GM12891 (cell line): ENCODE measurements around the gene ANK2.

ENCODE experiments used
- DNase-seq: peaks from one replicate; pipeline ENCODE4 v3.0.0; 2011; ENCODE audit warnings: low spot score; ENCODE audit not compliant: insufficient read length
- FAIRE-seq: peaks from 2 replicates; lab custom pipeline; 2011; peaks lifted over from hg19 to GRCh38; lab: Jason Lieb, UNC
- PAX5 ChIP-seq: IDR thresholded peaks from 2 replicates; pipeline ENCODE4 v1.6.1; 2011; ENCODE audit warnings: low read length, moderate library complexity, mild to moderate bottlenecking; ENCODE audit not compliant: insufficient read depth, severe bottlenecking
- POLR2A ChIP-seq: IDR thresholded peaks from 2 replicates; pipeline ENCODE4 v1.6.1; 2011; ENCODE audit warnings: low read depth, low read length, control low read depth
- POLR2AphosphoS5 ChIP-seq: IDR thresholded peaks from 2 replicates; pipeline ENCODE4 v1.6.1; 2011; ENCODE audit warnings: low read depth, low read length, control low read depth
- POU2F2 ChIP-seq: IDR thresholded peaks from 2 replicates; pipeline ENCODE4 v1.6.1; 2011; ENCODE audit warnings: low read depth, mild to moderate bottlenecking, control low read depth, low read length, moderate library complexity
- SPI1 ChIP-seq: IDR thresholded peaks from 2 replicates; pipeline ENCODE4 v1.6.1; 2011; ENCODE audit warnings: low read depth, low read length, control low read depth
- TAF1 ChIP-seq: IDR thresholded peaks from 2 replicates; pipeline ENCODE4 v1.6.1; 2011; ENCODE audit warnings: low read depth, low read length, control low read depth

Gene ANK2

DNA sequence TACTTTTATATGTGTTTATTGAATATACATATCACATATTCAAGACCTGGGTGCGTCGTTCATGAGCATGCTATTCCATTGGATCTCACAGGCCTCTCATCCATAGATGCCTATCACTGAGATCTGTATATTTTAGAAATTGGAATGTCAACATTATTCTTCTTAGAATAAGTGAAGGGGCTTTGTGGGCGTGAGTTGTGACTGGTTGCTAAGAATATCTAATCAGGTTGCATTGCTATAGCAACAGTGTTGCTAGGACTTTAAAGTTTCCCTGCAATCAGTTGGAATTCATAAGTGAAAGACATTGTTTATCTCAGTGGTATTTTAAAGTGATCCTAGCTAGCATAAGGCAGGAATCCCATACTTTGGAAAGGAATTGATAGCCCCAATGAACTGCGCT, 36.7 kb upstream of the ANK2 start:
- FAIRE-seq (no peak), DNase-seq (no peak)
- TF ChIP-seq POLR2A (no peak), SPI1 (no peak), POLR2AphosphoS5 (no peak)

DNA sequence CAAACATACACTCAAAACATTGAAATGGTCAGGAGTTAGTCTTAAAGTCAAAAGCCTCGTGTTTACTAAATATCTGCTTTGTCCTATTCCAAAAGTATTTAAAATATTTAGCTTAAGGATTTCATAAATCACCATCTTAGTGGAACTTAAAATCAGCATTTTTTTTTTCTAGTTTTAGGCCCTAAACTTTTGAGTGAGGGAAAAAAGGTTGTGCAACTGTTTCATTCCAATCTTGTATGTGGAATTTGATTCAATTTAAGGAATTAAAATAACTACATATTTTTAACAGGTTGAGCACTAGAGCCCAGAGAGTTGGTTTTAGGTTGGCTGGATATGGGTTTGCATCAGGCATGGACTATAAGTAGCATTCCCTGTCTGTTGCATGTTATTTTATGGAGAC, 35.7 kb upstream of the ANK2 start:
- TF ChIP-seq TAF1 (no peak), POU2F2 (no peak), PAX5 (no peak), SPI1 (no peak), POLR2AphosphoS5 (no peak), POLR2A (no peak)
- no peak for DNase-seq
- no peak for FAIRE-seq

DNA sequence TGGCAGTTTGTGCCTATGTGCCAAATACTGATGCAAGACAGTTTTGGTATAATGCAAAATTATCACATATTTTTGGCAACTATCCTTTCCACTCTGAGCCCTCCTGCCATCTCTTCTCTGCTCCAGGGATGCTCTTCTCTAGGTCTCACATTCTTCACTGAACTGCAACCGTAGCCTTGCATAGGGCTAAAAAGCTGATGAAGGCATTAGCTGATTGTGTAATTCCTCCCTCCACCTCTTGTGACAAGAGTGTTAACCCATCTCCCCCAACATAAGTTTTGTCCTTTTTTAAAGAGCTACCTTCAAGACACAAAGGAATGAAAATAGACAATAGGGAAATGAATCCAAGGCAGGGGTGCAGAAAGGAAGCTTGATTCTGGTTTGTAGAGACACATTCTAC, 33.1 kb upstream of the ANK2 start:
- DNase-seq (no peak), FAIRE-seq (no peak)
- TF ChIP-seq SPI1 (no peak), POLR2A (no peak), PAX5 (no peak), TAF1 (no peak), POU2F2 (no peak)

DNA sequence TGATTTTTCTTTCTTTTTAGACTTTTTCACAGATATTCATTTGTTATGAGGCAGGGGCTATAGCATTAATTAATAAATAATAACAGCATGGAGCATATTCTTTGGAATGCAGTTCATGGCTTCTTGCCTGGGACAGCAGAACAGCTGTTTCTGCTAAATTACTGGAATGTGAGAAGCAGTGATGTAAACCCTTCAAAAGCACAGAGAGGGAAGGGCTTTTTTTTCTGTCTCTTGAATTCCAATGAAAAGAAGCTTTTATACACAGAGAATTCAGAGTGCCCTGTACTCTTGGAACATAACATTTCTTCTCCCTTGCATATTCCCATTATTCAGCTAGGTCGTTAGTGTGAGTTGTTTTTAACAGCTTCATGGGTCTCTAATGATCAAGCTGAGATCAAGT, 28.5 kb upstream of the ANK2 start:
- no peak for FAIRE-seq
- TF ChIP-seq POLR2A, result no peak
- no peak for TF ChIP-seq POLR2AphosphoS5
- TF ChIP-seq PAX5, result no peak
- TF ChIP-seq POU2F2, result no peak
- TF ChIP-seq SPI1, result no peak
- TF ChIP-seq TAF1, result no peak
- DNase-seq, result no peak

DNA sequence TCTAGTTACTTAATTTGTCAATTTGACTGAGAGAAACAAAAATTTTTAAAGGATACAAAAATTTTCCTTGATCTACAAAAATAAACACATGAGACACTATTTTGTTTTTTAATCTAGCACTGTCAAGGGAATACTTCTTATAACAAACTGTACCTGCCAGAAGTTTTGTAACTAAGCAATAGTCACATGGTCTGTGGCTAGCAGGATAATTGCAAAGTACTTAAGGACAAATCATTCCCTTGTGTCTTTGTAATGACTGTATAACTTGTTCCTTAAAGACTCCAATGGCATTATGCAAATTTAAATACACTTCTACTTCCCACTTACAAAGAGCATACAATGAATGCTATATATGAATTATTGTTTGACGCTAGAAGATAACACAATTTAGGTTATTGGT, 25.1 kb upstream of the ANK2 start:
- no peak for TF ChIP-seq POLR2A
- no peak for TF ChIP-seq SPI1
- no peak for TF ChIP-seq POLR2AphosphoS5
- TF ChIP-seq PAX5, result no peak
- TF ChIP-seq TAF1, result no peak
- no peak for TF ChIP-seq POU2F2
- DNase-seq (no peak), FAIRE-seq (no peak)

DNA sequence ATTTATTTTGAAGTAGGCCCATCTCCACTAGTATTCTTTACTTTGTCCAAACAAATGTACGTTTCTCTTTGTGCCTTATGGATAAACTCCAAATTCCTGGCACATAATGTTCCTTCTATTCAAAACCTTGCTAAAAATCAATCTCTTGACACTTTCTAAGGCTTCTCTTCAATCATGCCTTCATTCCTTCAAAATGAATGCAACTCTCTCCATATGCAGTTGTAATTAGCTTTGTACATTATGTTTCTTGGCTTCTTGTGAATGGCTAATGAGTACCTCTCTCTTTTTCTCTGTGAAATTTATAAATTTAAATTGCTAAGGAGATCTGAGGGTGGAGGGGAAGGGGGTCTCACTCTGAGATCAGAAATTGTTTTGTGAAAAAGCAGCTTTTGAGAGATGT, 24.0 kb upstream of the ANK2 start:
- FAIRE-seq (no peak), DNase-seq (no peak)
- TF ChIP-seq POLR2A (no peak), PAX5 (no peak), POU2F2 (no peak), POLR2AphosphoS5 (no peak), TAF1 (no peak), SPI1 (no peak)

DNA sequence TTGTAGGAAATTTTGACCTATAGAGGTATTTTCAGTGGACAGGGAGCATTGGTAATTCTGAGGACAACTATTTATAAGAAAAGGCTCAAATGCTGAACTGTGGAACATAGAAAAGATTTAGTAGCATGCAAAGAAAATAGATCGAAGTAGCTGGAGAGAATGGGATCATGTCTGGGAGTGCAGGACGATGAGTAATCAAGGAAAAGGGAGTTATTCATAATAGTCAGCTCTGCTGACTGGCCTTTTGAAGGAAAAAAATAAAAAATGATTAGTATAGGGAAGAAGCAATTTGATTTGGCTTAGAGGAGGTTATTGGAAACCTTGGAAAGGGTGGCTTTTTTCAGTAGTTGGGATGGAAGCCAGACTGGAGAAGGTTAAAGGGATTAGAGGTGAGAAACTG, 22.9 kb upstream of the ANK2 start:
- DNase-seq (no peak), FAIRE-seq (no peak)
- TF ChIP-seq PAX5 (no peak), POLR2AphosphoS5 (no peak), POLR2A (no peak), TAF1 (no peak), SPI1 (no peak), POU2F2 (no peak)

DNA sequence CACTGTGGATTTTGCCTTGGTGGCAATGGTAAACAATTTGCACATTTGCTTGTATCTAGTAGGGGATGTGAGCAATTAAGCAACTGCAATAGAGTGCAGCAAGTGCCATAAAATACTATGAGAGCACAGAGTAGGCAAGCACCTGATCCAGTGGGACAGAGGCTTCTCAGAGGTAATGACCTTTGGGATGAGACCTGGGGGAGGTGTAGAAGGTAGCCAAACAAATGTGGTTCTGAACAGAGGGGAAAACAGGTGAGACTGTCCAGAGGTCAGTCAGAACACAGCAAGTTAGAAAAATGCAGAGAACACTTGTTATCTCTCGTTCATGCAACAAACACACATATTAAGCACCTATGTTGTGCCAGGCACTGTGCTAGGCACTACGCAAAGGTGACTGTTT, 21.4 kb upstream of the ANK2 start:
- TF ChIP-seq POU2F2 (no peak), PAX5 (no peak), TAF1 (no peak), POLR2AphosphoS5 (no peak), SPI1 (no peak), POLR2A (no peak)
- no peak for FAIRE-seq

DNA sequence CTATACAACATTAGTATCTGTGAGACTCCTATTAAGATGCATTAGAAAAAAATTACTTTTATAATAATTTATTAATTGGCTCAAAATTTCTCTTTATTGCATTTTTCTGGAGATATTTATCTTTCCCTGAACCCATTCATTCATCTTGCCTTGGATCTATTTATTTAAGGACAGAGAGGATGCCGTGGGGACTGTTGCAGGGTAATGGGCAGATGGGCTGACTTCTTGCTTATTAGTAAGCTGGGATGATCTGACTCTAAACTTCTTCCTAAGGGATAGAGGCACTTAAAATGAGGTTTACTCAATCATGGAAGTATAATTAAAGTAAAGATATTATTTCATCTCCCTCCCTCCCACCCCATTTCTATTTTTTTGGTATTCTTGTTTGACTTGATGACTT, 18.2 kb upstream of the ANK2 start:
- DNase-seq, result no peak
- TF ChIP-seq POU2F2 (no peak), POLR2AphosphoS5 (no peak)
- no peak for FAIRE-seq

More for the DNA sequence above, 21.4 kb upstream of the ANK2 start:
- no peak for DNase-seq

DNA sequence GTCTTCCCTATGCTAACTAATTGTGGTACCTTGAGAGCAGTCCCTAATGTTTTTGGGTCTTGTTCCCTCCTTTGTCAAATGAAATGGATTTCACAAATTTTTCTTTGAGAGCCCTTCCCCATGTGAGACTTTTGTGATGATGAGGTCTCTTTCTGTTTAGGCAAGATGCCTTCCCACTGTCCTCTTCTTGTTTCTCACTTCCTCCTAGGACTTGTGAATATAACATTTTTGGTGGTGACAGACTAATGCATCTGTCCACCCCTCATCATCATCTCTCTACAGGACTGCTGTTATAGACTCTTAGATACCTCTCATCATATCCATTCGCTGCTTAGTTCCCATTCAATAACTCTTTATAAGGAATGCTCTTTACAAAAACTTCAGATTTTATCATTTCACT, 8.7 kb upstream of the ANK2 start:
- FAIRE-seq (peak; percentile 51), DNase-seq (no peak)
- no peak for TF ChIP-seq PAX5
- peak; percentile 86 for TF ChIP-seq SPI1
- TF ChIP-seq POLR2A, result no peak
- TF ChIP-seq POLR2AphosphoS5, result no peak

DNA sequence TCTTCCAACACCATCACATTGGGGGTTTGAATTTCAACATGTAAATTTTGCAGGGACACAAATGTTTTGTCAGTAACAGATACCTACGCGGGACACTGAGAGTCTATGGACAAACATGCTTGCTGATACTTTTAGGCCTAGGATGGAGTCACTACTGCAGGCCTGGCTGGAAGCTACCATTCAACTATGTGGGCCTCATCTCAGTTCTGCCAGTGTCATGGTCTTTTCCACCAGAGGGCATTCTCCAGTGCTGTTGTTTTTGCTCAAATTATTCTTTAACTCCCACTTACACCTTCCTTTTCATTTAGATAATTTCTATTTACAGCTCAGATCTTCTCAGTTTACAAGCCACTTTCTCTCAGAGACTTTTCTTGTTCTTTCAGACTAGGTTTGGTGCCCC, 7.0 kb upstream of the ANK2 start:
- no peak for FAIRE-seq
- no peak for DNase-seq
- no peak for TF ChIP-seq SPI1
- TF ChIP-seq POLR2A, result no peak
- TF ChIP-seq POLR2AphosphoS5, result no peak
- no peak for TF ChIP-seq TAF1
- TF ChIP-seq PAX5, result no peak
- no peak for TF ChIP-seq POU2F2
